WTC11 (cell line): ENCODE results near the gene CDK17.

Experiments used
- ATF2 ChIP-seq: sonication (generic); formaldehyde crosslinking; IDR thresholded peaks from 2 replicates; pipeline ENCODE4 v1.8.1; 2022; ENCODE audit warnings: low read depth, missing genetic modification reagents, borderline replicate concordance
- ATF3 ChIP-seq: sonication (generic); formaldehyde crosslinking; conservative IDR thresholded peaks from 2 replicates; pipeline ENCODE4 v1.8.1; 2022; ENCODE audit warnings: mild to moderate bottlenecking, missing genetic modification reagents
- PREB ChIP-seq: sonication (generic); formaldehyde crosslinking; IDR thresholded peaks from 2 replicates; pipeline ENCODE4 v1.8.1; 2022; ENCODE audit warnings: mild to moderate bottlenecking, missing genetic modification reagents, moderate library complexity, borderline replicate concordance

GRCh38 chr12:96375841-96376604 lies 24.2 kb downstream of the CDK17 start:
- TF ChIP-seq PREB (no peak), ATF2 (no peak), ATF3 (CRISPR knock-in tag) (no peak)
